ENCODE data around the gene ERICH6B.

DNA sequence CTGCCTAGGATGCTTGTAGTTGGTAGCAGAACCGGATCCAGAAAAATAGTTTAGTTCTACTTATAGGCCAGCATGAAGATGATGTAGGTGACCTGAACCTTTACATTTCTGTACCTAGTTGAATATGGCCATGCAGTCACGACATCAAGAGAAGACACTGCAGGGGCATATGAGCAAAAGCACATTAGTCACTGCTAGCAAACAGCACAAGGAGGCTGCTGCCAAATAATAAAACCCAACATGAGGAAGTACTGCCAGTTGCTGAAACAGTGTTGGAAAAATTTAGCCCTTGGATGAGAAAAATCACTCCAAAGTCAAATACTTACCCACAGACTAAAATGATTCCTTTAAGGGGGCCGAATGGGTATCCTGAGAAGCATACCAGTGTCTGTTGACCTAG lies 20.8 kb downstream of the ERICH6B start:
- TF ChIP-seq TSHZ2 (CRISPR knock-in tag; IDR thresholded peaks at IDR 0.05): no peak
- no peak for TF ChIP-seq ISL1 (CRISPR knock-in tag; IDR thresholded peaks at IDR 0.05)
- TF ChIP-seq ZFP3 (CRISPR knock-in tag; IDR thresholded peaks at IDR 0.05): no peak
- no peak for TF ChIP-seq CREB5 (CRISPR knock-in tag; IDR thresholded peaks at IDR 0.05; ENCODE audit: low read depth)
- TF ChIP-seq BACH2 (CRISPR knock-in tag; IDR thresholded peaks at IDR 0.05; ENCODE audit: borderline replicate concordance): no peak
- TF ChIP-seq ESRRG (CRISPR knock-in tag; IDR thresholded peaks at IDR 0.05): no peak
- no peak for TF ChIP-seq TOX (CRISPR knock-in tag; IDR thresholded peaks at IDR 0.05; ENCODE audit: borderline replicate concordance)
- no peak for TF ChIP-seq ARNTL (CRISPR knock-in tag; IDR thresholded peaks at IDR 0.05; ENCODE audit: borderline replicate concordance, low read depth)
- TF ChIP-seq ZC3H10 (CRISPR knock-in tag; IDR thresholded peaks at IDR 0.05): no peak
- TF ChIP-seq, protein P1, sequence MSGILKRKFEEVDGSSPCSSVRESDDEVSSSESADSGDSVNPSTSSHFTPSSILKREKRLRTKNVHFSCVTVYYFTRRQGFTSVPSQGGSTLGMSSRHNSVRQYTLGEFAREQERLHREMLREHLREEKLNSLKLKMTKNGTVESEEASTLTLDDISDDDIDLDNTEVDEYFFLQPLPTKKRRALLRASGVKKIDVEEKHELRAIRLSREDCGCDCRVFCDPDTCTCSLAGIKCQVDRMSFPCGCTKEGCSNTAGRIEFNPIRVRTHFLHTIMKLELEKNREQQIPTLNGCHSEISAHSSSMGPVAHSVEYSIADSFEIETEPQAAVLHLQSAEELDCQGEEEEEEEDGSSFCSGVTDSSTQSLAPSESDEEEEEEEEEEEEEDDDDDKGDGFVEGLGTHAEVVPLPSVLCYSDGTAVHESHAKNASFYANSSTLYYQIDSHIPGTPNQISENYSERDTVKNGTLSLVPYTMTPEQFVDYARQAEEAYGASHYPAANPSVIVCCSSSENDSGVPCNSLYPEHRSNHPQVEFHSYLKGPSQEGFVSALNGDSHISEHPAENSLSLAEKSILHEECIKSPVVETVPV (CRISPR knock-in tag; IDR thresholded peaks at IDR 0.05): no peak
- no peak for TF ChIP-seq RARB (CRISPR knock-in tag; IDR thresholded peaks at IDR 0.05)
- no peak for TF ChIP-seq PATZ1 (CRISPR knock-in tag; IDR thresholded peaks at IDR 0.05; ENCODE audit: borderline replicate concordance)
- no peak for TF ChIP-seq POU6F1 (CRISPR knock-in tag; IDR thresholded peaks at IDR 0.05; ENCODE audit: borderline replicate concordance, low read depth)
- TF ChIP-seq PPARA (CRISPR knock-in tag; IDR thresholded peaks at IDR 0.05; ENCODE audit: borderline replicate concordance): no peak

Data from SK-N-SH treated with all-trans-retinoic acid at 6 μM for 48 hours (cell line).